GM19372 (cell line): Measurements from ENCODE around the gene FAM47B.

Source experiments
- ATAC-seq: cut with Tn5 transposase; IDR thresholded peaks from one replicate; pipeline ENCODE4 v1.9.1; 2021; ENCODE audit warnings: mild to moderate bottlenecking, low read depth, moderate library complexity; ENCODE audit not compliant: unreplicated experiment

The FAM47B gene

GRCh38 chrX:34942496-34942895, at the start of gene FAM47B:
Gene FAM47B (plus strand): TSS chrX:34942796. CDS start chrX:34942832, 36 bp downstream.
- no peak for ATAC-seq

- no peak for ATAC-seq
Measured at GRCh38 chrX:34893741-34894140, 48.9 kb upstream of the FAM47B start.

GRCh38 chrX:34900691-34901090, 41.9 kb upstream of the FAM47B start:
- no peak for ATAC-seq

- no peak for ATAC-seq
Measured at GRCh38 chrX:34901761-34902160, 40.8 kb upstream of the FAM47B start.

- ATAC-seq: no peak
Measured at GRCh38 chrX:34903316-34903715, 39.3 kb upstream of the FAM47B start.

GRCh38 chrX:34909151-34909550, 33.4 kb upstream of the FAM47B start:
- no peak for ATAC-seq

- ATAC-seq: no peak
Measured at GRCh38 chrX:34915463-34916225, 27.0 kb upstream of the FAM47B start.

GRCh38 chrX:34917146-34917545, 25.4 kb upstream of the FAM47B start:
- no peak for ATAC-seq

GRCh38 chrX:34918091-34918736, 24.4 kb upstream of the FAM47B start:
- no peak for ATAC-seq

- no peak for ATAC-seq
Measured at GRCh38 chrX:34918856-34919255, 23.7 kb upstream of the FAM47B start.

GRCh38 chrX:34927866-34928265, 14.7 kb upstream of the FAM47B start:
- ATAC-seq: no peak

GRCh38 chrX:34943235-34943634, 639 bp downstream of the FAM47B start:
- no peak for ATAC-seq

GRCh38 chrX:34956916-34957315, 14.3 kb downstream of the FAM47B start:
- no peak for ATAC-seq

GRCh38 chrX:34961662-34962061, 19.1 kb downstream of the FAM47B start:
- ATAC-seq: no peak

GRCh38 chrX:34972206-34972605, 29.6 kb downstream of the FAM47B start:
- no peak for ATAC-seq

GRCh38 chrX:34978171-34978570, 35.6 kb downstream of the FAM47B start:
- ATAC-seq: no peak

- ATAC-seq: no peak
Measured at GRCh38 chrX:34987646-34988045, 45.0 kb downstream of the FAM47B start.
